ENCODE data around the gene CLEC20A. TPM values are rescaled to one million over a fixed set of nuclear protein-coding genes. Genes with fewer than 3 reads are reported as not detected.

Gene CLEC20A
- total and polyA plus RNA-seq, 2 donors (not counting 1 experiment from before 2014, with no cell fraction given): 4.9 to 5.2 TPM

DNA sequence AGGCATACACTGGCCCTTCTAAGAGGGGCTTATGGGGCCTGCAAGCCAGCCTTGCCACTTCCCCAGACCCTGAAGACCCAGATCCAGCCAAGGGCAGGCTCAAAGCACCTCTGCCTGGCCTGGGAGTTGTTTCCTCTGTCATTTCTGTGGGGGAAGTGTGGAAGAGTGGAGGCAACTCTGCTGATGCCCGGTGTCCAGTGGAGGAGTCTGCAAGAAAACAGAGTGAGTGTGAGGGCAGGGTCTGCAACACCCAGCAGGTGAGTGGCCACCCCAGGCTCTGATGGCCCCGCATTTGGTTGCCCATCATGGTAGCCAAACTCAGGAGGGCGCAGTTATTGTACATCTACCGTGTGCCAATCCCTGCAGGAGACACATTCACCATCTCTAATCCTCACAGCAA is 8.4 kb downstream of the CLEC20A start:
- Histone ChIP-seq H4K20me1 (ENCODE audit: control insufficient read depth, insufficient read depth, low read length, poor library complexity, severe bottlenecking) (no peaks in the 10 kb centered on the region), H3K36me3 (replicated peaks in 1 of 2; ENCODE audit: control extremely low read depth in 1 of 2, control insufficient read depth in 1 of 2, extremely low read depth in 1 of 2, insufficient read depth in 2 of 2, low read length in 1 of 2) (no peaks in the 10 kb centered on the region), H3K9me3 (ENCODE audit: control extremely low read depth in 1 of 3, control insufficient read depth in 2 of 3, insufficient read depth in 1 of 3, low read length in 2 of 3) (peaks cover 0 to 6% (median 0%) of the 10 kb centered on the region in 3 donors), H3K79me2 (ENCODE audit: control insufficient read depth, insufficient read depth, low read length) (no peaks in the 10 kb centered on the region), H3K27ac (ENCODE audit: low read length in 2 of 2) (no peak overlapping the region), H3K4me1 (ENCODE audit: control insufficient read depth in 2 of 2, insufficient read depth in 2 of 2, low read length in 2 of 2) (peaks cover 27% of the 10 kb centered on the region in 2 donors), H3K9ac (ENCODE audit: low read length) (no peak overlapping the region), H2AFZ (ENCODE audit: insufficient read depth, low read depth, low read length, poor library complexity, severe bottlenecking) (no peak overlapping the region), H3K4me3 (ENCODE audit: control extremely low read depth in 1 of 5, extremely low read depth in 1 of 5, insufficient read depth in 1 of 5, low read depth in 2 of 5, low read length in 4 of 5) (no peak overlapping the region), H3K4me2 (replicated peaks; ENCODE audit: low read depth, low read length, poor library complexity, severe bottlenecking) (no peak overlapping the region), H3K27me3 (replicated peaks in 1 of 4; ENCODE audit: control extremely low read depth in 1 of 4, control insufficient read depth in 3 of 4, insufficient read depth in 4 of 4, low read length in 3 of 4) (no peaks in the 10 kb centered on the region)
- Mint-ChIP-seq H3K9me3 (ENCODE audit: insufficient read depth) (no peaks in the 10 kb centered on the region), H3K27ac (peak overlapping the region; percentile 26), H3K27me3 (peaks cover 8% of the 10 kb centered on the region), H3K4me1 (peaks cover 34% of the 10 kb centered on the region), H3K4me3 (no peak overlapping the region)
- intact Hi-C loops (cut with micrococcal nuclease): no loop called here
- TF ChIP-seq, protein P1, sequence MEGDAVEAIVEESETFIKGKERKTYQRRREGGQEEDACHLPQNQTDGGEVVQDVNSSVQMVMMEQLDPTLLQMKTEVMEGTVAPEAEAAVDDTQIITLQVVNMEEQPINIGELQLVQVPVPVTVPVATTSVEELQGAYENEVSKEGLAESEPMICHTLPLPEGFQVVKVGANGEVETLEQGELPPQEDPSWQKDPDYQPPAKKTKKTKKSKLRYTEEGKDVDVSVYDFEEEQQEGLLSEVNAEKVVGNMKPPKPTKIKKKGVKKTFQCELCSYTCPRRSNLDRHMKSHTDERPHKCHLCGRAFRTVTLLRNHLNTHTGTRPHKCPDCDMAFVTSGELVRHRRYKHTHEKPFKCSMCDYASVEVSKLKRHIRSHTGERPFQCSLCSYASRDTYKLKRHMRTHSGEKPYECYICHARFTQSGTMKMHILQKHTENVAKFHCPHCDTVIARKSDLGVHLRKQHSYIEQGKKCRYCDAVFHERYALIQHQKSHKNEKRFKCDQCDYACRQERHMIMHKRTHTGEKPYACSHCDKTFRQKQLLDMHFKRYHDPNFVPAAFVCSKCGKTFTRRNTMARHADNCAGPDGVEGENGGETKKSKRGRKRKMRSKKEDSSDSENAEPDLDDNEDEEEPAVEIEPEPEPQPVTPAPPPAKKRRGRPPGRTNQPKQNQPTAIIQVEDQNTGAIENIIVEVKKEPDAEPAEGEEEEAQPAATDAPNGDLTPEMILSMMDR (IDR thresholded peaks at IDR 0.05): no peak
- no peak for TF ChIP-seq EZH2 (IDR thresholded peaks at IDR 0.05; ENCODE audit: borderline replicate concordance, insufficient read depth, low read depth, low read length, poor library complexity, severe bottlenecking)
- ATAC-seq (ENCODE audit: low read depth): no peak
- 95% methylated on average over 4 of the region's 4 CpGs for WGBS (ENCODE audit: insufficient coverage)
- ChIA-PET POLR2A (no interaction called here), CTCF (interaction anchor here (1.4 kb wide), 1 partner anchor 13 kb away, joined by 3 read pairs; no protein-coding TSS in a partner anchor)
- DNase-seq: no peak

DNA sequence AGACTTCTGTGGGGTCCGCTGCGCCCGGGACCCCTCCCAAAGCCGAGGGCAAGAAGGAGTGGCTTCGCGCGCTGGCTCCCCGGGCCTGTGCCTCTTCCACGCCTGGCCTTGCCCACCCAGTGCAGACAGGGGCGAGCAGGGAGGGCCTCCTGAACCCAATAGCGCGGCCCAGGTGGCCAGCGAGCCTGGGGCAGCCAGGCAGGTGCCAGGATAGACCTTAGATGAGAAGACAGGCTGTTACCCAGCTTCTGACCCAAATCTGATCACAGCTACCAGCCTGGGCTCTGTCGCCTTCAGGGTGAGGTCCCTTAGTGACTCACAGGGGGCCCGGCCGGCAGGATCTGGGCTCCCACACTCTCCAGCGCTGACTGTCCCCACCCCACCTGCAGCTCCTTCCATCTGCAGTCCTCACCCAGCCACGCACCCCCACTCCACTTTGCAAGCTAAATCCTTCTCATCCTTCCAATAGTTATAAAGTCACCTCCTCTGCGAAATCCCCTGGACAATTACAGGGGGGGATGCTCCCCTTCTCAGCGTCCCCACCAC is 9.6 kb downstream of the CLEC20A start:
- ATAC-seq (ENCODE audit: low read depth) (peak; percentile 31), DNase-seq (no peak)
- CTCF ChIA-PET: no interaction called here
- 63% methylated on average over 20 of the region's 20 CpGs for WGBS (ENCODE audit: insufficient coverage)
- H3K4me3 Mint-ChIP-seq: peak overlapping the region; percentile 72
- H3K9me3 Mint-ChIP-seq (ENCODE audit: insufficient read depth): no peaks in the 10 kb centered on the region
- Histone ChIP-seq H3K4me1 (ENCODE audit: control insufficient read depth in 2 of 2, insufficient read depth in 2 of 2, low read length in 2 of 2) (peaks cover 27% of the 10 kb centered on the region in 2 donors), H3K9me3 (ENCODE audit: control extremely low read depth in 1 of 3, control insufficient read depth in 2 of 3, insufficient read depth in 1 of 3, low read length in 2 of 3) (peaks cover 0 to 6% (median 0%) of the 10 kb centered on the region in 3 donors), H3K79me2 (ENCODE audit: control insufficient read depth, insufficient read depth, low read length) (no peaks in the 10 kb centered on the region), H3K36me3 (replicated peaks in 1 of 2; ENCODE audit: control extremely low read depth in 1 of 2, control insufficient read depth in 1 of 2, extremely low read depth in 1 of 2, insufficient read depth in 2 of 2, low read length in 1 of 2) (no peaks in the 10 kb centered on the region), H3K4me3 (ENCODE audit: control extremely low read depth in 1 of 5, extremely low read depth in 1 of 5, insufficient read depth in 1 of 5, low read depth in 2 of 5, low read length in 4 of 5) (peak overlapping the region in 4 of 5 experiments; percentile 39 to 61 (median 55)), H3K27ac (ENCODE audit: low read length in 2 of 2) (peak overlapping the region; percentile 76 to 85), H3K9ac (ENCODE audit: low read length) (peak overlapping the region; percentile 73), H4K20me1 (ENCODE audit: control insufficient read depth, insufficient read depth, low read length, poor library complexity, severe bottlenecking) (no peaks in the 10 kb centered on the region), H3K4me2 (replicated peaks; ENCODE audit: low read depth, low read length, poor library complexity, severe bottlenecking) (peak overlapping the region; percentile 83), H3K27me3 (replicated peaks in 1 of 4; ENCODE audit: control extremely low read depth in 1 of 4, control insufficient read depth in 3 of 4, insufficient read depth in 4 of 4, low read length in 3 of 4) (no peaks in the 10 kb centered on the region), H2AFZ (ENCODE audit: insufficient read depth, low read depth, low read length, poor library complexity, severe bottlenecking) (peak overlapping the region; percentile 92)
- peaks cover 8% of the 10 kb centered on the region for H3K27me3 Mint-ChIP-seq
- TF ChIP-seq, protein P1 (IDR thresholded peaks at IDR 0.05): no peak
- TF ChIP-seq EZH2 (IDR thresholded peaks at IDR 0.05; ENCODE audit: borderline replicate concordance, insufficient read depth, low read depth, low read length, poor library complexity, severe bottlenecking): no peak
- intact Hi-C loops (cut with micrococcal nuclease): no loop called here
- POLR2A ChIA-PET: no interaction called here
- peak overlapping the region; percentile 84 for H3K27ac Mint-ChIP-seq
- H3K4me1 Mint-ChIP-seq: peaks cover 37% of the 10 kb centered on the region
